Nephron progenitor cell (in vitro differentiated cells): ENCODE results near the gene SPATS2L.

Experiments used
- DNase-seq: peaks from one replicate; pipeline ENCODE4 v3.0.0; 2021
- H3K27ac Mint-ChIP-seq: 2 replicates; pipeline ENCODE4 v1.8.0; 2021; ENCODE audit warnings: mild to moderate bottlenecking, moderate library complexity, mixed read lengths
- H3K27me3 Mint-ChIP-seq: 2 replicates; pipeline ENCODE4 v1.8.0; 2021; ENCODE audit warnings: mild to moderate bottlenecking, low read depth, mixed read lengths; ENCODE audit not compliant: poor library complexity
- H3K36me3 Mint-ChIP-seq: 2 replicates; pipeline ENCODE4 v1.8.0; 2021; ENCODE audit warnings: low read depth, mixed read lengths
- H3K4me1 Mint-ChIP-seq: 2 replicates; pipeline ENCODE4 v1.8.0; 2021; ENCODE audit warnings: mixed read lengths
- H3K4me3 Mint-ChIP-seq: 2 replicates; pipeline ENCODE4 v1.8.0; 2021; ENCODE audit warnings: mild to moderate bottlenecking, moderate library complexity, mixed read lengths
- H3K9me3 Mint-ChIP-seq: 2 replicates; pipeline ENCODE4 v1.8.0; 2021; ENCODE audit warnings: mild to moderate bottlenecking, moderate library complexity, mixed read lengths
- TF ChIP-seq, protein P1 (sequence below): fragments of 200-600 bp; sonication (generic); IDR thresholded peaks from 2 replicates; pipeline ENCODE4 v1.5.0; 2021; ENCODE audit warnings: antibody characterized with exemption

Gene SPATS2L

DNA sequence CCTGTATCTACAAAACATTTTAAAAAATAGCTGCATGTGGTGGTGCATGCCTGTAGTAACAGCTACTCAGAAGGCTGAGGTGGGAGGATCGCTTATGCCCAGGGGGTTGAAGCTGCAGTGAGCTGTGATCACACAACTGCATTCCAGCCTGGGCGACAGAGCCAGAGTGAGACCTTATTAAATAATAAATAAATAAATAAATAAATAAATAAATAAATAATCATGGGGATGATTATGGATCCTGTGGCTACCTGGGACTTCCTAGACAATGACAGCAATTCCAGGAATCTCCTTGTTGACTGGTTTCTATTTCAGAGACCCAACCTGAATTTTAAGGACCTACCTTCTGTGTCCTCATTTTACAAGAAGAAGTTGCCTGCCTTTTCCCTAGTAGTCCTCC is 111.9 kb downstream of the SPATS2L start:
- peaks cover 6% of the 10 kb centered on the region for H3K4me1 Mint-ChIP-seq
- no peak overlapping the region for H3K27ac Mint-ChIP-seq
- H3K9me3 Mint-ChIP-seq = no peaks in the 10 kb centered on the region
- no peak overlapping the region for H3K4me3 Mint-ChIP-seq
- H3K27me3 Mint-ChIP-seq = no peaks in the 10 kb centered on the region
- TF ChIP-seq, protein P1, sequence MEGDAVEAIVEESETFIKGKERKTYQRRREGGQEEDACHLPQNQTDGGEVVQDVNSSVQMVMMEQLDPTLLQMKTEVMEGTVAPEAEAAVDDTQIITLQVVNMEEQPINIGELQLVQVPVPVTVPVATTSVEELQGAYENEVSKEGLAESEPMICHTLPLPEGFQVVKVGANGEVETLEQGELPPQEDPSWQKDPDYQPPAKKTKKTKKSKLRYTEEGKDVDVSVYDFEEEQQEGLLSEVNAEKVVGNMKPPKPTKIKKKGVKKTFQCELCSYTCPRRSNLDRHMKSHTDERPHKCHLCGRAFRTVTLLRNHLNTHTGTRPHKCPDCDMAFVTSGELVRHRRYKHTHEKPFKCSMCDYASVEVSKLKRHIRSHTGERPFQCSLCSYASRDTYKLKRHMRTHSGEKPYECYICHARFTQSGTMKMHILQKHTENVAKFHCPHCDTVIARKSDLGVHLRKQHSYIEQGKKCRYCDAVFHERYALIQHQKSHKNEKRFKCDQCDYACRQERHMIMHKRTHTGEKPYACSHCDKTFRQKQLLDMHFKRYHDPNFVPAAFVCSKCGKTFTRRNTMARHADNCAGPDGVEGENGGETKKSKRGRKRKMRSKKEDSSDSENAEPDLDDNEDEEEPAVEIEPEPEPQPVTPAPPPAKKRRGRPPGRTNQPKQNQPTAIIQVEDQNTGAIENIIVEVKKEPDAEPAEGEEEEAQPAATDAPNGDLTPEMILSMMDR = no peak
- H3K36me3 Mint-ChIP-seq = peaks cover 25% of the 10 kb centered on the region
- DNase-seq = no peak

DNA sequence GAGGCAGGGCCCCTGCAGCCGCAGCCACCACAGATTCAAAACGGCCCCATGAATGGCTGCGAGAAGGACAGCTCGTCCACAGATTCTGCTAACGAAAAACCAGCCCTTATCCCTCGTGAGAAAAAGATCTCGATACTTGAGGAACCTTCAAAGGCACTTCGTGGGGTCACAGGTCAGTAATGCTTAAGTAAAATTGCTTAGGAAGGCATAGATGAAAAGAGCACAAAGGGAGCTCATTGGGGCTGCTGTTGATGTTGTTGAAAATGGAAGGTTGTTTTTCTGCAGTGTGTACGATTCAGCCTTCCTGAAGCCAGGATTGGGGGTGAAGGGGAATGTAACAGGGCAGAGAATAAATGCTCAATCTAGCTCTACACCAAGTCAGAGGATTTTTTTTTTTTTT is 112.8 kb downstream of the SPATS2L start:
- H3K9me3 Mint-ChIP-seq = no peaks in the 10 kb centered on the region
- peaks cover 11% of the 10 kb centered on the region for H3K4me1 Mint-ChIP-seq
- H3K27me3 Mint-ChIP-seq = no peaks in the 10 kb centered on the region
- H3K27ac Mint-ChIP-seq = no peak overlapping the region
- H3K36me3 Mint-ChIP-seq = peaks cover 20% of the 10 kb centered on the region
- H3K4me3 Mint-ChIP-seq = no peak overlapping the region
- DNase-seq = no peak
- TF ChIP-seq, protein P1 = no peak

DNA sequence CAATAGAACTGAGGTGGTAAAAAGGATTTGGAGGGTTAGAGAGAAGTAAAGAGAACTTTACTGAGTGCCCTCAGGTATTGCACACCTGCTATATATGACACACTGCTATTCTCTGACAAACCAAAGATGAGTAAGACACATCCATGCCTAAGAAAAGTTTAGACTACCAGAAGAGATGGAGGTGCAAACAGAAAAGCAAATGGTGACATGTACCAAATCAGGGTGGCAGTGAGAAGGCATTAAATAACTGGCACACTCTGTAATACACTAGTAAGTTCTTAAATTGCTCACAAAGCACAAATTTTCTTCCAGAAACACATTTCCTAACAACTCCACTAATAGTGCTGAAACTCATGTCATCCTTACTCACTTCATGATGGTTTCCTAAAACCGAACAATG is 114.8 kb downstream of the SPATS2L start:
- Mint-ChIP-seq H3K36me3 (peaks cover 23% of the 10 kb centered on the region), H3K4me1 (peaks cover 11% of the 10 kb centered on the region), H3K9me3 (no peaks in the 10 kb centered on the region), H3K4me3 (no peak overlapping the region), H3K27me3 (no peaks in the 10 kb centered on the region), H3K27ac (no peak overlapping the region)
- TF ChIP-seq, protein P1 = no peak
- no peak for DNase-seq

DNA sequence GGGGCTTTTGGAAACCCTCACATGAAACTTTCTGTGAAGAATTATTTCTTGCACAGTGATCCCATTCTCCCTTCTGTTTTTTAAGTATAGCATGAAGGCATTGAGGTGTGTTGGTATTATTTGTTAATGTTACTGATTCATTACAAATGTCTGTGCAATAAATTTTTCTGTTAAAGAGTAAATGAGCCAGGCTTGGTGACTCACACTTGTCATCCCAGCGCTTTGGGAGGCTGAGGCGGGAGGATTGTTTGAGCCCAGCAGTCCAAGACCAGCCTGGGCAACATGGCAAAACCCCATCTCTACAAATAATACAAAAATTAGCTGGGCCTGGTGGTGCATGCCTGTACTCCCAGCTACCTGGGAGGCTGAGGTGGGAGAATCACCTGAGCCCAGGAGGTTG is 115.6 kb downstream of the SPATS2L start:
- no peak for DNase-seq
- TF ChIP-seq, protein P1 = no peak
- Mint-ChIP-seq H3K9me3 (no peaks in the 10 kb centered on the region), H3K4me3 (no peak overlapping the region), H3K27me3 (no peaks in the 10 kb centered on the region), H3K4me1 (peaks cover 11% of the 10 kb centered on the region), H3K27ac (no peak overlapping the region), H3K36me3 (peaks cover 17% of the 10 kb centered on the region)

DNA sequence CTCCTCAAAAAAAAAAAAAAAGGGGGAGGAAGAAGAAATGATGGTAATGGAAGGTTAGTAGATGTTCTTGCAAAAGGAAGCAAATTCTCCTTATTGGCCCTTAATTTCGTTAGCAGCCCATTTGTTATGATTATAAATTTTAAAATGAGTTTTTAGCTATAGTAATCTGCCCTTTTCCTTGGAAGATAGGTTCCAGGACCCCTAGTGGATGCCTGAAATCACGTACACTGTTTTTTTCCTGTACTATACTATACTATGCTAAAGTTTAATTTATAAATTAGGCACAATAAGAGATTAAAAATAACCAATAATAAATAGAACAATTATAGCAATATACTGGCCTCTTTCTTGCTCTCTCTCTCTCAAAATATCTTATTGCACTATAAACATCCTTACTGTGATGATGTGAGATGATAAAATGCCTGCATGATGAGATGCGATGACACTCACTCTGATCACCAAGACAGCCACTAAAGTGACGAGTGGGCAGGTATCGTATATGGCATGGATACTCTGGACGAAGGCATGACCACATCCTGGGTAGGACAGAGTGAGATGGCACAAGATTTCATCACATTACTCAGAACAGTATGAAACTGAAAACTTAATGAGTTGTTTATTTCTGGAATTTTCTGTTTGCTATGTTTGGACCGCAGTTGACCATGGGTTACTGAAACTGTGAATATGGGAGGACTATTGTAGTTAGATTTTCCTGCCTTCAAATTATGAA is 116.2 kb downstream of the SPATS2L start:
- Mint-ChIP-seq H3K36me3 (peaks cover 12% of the 10 kb centered on the region), H3K4me1 (peaks cover 6% of the 10 kb centered on the region), H3K9me3 (no peaks in the 10 kb centered on the region), H3K27me3 (no peaks in the 10 kb centered on the region), H3K27ac (no peak overlapping the region), H3K4me3 (no peak overlapping the region)
- no peak for DNase-seq
- TF ChIP-seq, protein P1 = no peak

DNA sequence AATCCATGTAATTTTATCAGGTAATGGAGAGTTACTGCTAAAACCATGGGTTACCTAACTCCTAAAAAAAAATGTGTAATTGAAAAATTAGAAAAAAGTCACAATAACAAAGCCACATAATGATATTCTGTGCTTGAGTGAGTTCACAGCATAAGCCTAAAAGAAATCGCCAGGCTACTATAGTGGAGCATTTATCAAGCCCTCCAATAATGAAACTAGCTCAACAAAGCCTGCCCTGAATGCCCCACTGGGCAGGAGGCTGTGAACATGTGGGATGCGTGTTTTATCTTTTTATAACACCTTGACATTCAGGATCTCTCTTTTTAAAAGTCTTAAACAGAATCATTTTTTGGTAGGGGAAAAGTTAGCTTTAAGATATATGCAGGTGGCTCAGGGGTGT is 117.0 kb downstream of the SPATS2L start:
- DNase-seq = no peak
- peak overlapping the region; percentile 72 for H3K27ac Mint-ChIP-seq
- no peak overlapping the region for H3K4me3 Mint-ChIP-seq
- no peaks in the 10 kb centered on the region for H3K9me3 Mint-ChIP-seq
- H3K4me1 Mint-ChIP-seq = peaks cover 6% of the 10 kb centered on the region
- no peaks in the 10 kb centered on the region for H3K27me3 Mint-ChIP-seq
- TF ChIP-seq, protein P1 = no peak
- H3K36me3 Mint-ChIP-seq = peaks cover 12% of the 10 kb centered on the region
